HK-2 (cell line): Measurements from ENCODE around the gene CKAP4.

ENCODE experiments used
- DNase-seq: peaks from one replicate; pipeline ENCODE4 v3.0.0-alpha.2; 2018; ENCODE audit not compliant: unreplicated experiment

Gene CKAP4

GRCh38 chr12:106240821-106241220, 7.0 kb downstream of the CKAP4 start:
- DNase-seq: no peak

- no peak for DNase-seq
Observed at GRCh38 chr12:106239951-106240335, 7.9 kb downstream of the CKAP4 start.

- no peak for DNase-seq
Observed at GRCh38 chr12:106239241-106239950, 8.4 kb downstream of the CKAP4 start.

- DNase-seq: no peak
Observed at GRCh38 chr12:106238146-106238545, 9.7 kb downstream of the CKAP4 start.

- no peak for DNase-seq
Observed at GRCh38 chr12:106235770-106236169, 12.1 kb downstream of the CKAP4 start.

- no peak for DNase-seq
Observed at GRCh38 chr12:106234449-106234848, 13.4 kb downstream of the CKAP4 start.

GRCh38 chr12:106233011-106233410, 14.8 kb downstream of the CKAP4 start:
- DNase-seq: no peak

GRCh38 chr12:106229036-106229591, 18.7 kb downstream of the CKAP4 start:
- no peak for DNase-seq

- no peak for DNase-seq
Observed at GRCh38 chr12:106228320-106228710, 19.5 kb downstream of the CKAP4 start.

GRCh38 chr12:106227641-106228319, 20.0 kb downstream of the CKAP4 start:
- no peak for DNase-seq

GRCh38 chr12:106226884-106227640, 20.8 kb downstream of the CKAP4 start:
- DNase-seq: no peak

- no peak for DNase-seq
Observed at GRCh38 chr12:106224355-106224706, 23.5 kb downstream of the CKAP4 start.

- peak; percentile 70 for DNase-seq
Observed at GRCh38 chr12:106223485-106224354, 24.1 kb downstream of the CKAP4 start.

- no peak for DNase-seq
Observed at GRCh38 chr12:106220536-106220935, 27.3 kb downstream of the CKAP4 start.

- DNase-seq: no peak
Observed at GRCh38 chr12:106219043-106219442, 28.8 kb downstream of the CKAP4 start.

- no peak for DNase-seq
Observed at GRCh38 chr12:106217706-106218105, 30.1 kb downstream of the CKAP4 start.

GRCh38 chr12:106214571-106214970, 33.2 kb downstream of the CKAP4 start:
- DNase-seq: no peak

- no peak for DNase-seq
Observed at GRCh38 chr12:106213662-106214061, 34.2 kb downstream of the CKAP4 start.

GRCh38 chr12:106211973-106212372, 35.8 kb downstream of the CKAP4 start:
- no peak for DNase-seq

GRCh38 chr12:106205208-106206069, 42.4 kb downstream of the CKAP4 start:
- peak; percentile 10 for DNase-seq

- no peak for DNase-seq
Observed at GRCh38 chr12:106204312-106204711, 43.5 kb downstream of the CKAP4 start.
